Measurements from ENCODE around the gene ARMC12. TPM values are rescaled to one million over a fixed set of nuclear protein-coding genes. Genes with fewer than 3 reads are reported as not detected.
A peak's percentile ranks its signal among the peaks of the same experiment; 100 is the strongest.

The ARMC12 gene
- total and polyA plus RNA-seq, 2 of the 13 experiments (the other 11 are each of a cell fraction or from before 2014, with no cell fraction given): 1.3 TPM; not detected in 1

DNA sequence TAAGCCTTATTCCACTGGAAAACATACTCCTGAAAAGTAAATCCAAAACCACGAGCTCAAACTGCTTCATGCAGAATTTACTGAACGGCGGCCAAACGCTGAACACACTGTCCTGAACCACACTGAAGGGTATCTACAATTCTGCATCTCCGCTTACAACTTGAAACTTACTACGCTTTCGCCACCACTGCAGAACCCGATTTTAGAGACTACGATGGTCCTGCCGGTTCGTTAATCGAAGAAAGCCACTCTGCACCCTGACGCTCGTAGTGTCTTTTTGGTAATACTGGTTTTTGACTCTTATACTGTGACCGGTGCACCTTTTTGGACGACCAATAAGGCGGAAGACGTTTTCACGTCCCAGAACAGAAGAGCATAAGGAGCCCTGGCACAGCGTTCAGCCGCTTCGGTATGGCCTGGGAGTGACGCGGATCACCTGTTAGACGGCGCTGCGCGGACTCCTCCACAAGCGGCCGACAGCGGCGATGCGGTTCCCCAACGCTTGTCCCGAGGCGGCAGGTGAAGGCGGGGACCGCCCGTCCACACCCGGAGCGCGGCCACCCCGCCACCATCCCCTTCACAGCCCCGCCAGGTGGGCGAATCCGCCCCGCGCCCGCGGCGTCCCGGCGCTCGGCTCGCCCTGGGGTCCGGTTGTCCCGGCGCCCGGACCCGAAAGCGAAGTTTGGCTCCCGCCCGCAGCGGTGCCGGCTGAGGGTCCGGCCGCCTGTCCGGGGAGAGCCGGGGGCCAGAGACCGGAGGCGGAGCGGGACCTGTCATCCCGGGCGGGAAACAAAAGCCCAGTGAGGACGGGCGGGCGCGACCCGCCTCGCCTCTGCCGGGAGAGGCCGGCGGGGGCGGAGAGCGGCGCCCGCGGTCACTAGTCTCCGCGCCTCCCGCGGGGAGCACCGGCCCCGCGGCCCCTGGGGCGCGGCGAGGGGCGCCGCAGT lies 48.9 kb upstream of the ARMC12 start (continued):
- TF ChIP-seq SCMH1 (CRISPR knock-in tag; IDR thresholded peaks at IDR 0.05; ENCODE audit: borderline replicate concordance): no peak
- no peak for TF ChIP-seq NR2F1 (CRISPR knock-in tag; IDR thresholded peaks at IDR 0.05)
- no peak for TF ChIP-seq CCDC6 (CRISPR knock-in tag; IDR thresholded peaks at IDR 0.05)
- TF ChIP-seq, protein P1, sequence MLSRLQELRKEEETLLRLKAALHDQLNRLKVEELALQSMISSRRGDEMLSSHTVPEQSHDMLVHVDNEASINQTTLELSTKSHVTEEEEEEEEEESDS (CRISPR knock-in tag; IDR thresholded peaks at IDR 0.05; ENCODE audit: borderline replicate concordance): no peak
- TF ChIP-seq MTA1 (CRISPR knock-in tag; IDR thresholded peaks at IDR 0.05; ENCODE audit: borderline replicate concordance): no peak
- TF ChIP-seq ZNF430 (CRISPR knock-in tag; IDR thresholded peaks at IDR 0.05): 0 out of 2 replicates have a peak, but pooled peaks have one; percentile 23
- TF ChIP-seq TSC22D2 (CRISPR knock-in tag; IDR thresholded peaks at IDR 0.05; ENCODE audit: borderline replicate concordance): no peak
- no peak for TF ChIP-seq ZNF644 (CRISPR knock-in tag; IDR thresholded peaks at IDR 0.05; ENCODE audit: low read depth)
- no peak for TF ChIP-seq ESRRA (CRISPR knock-in tag; IDR thresholded peaks at IDR 0.05; ENCODE audit: low read depth)
- peak; percentile 46; the same call in 1 of the 2 replicates for TF ChIP-seq TAF1 (CRISPR knock-in tag; IDR thresholded peaks at IDR 0.05)
- peak; percentile 77; the same call in 1 of the 2 replicates for TF ChIP-seq ZFP91 (CRISPR knock-in tag; IDR thresholded peaks at IDR 0.05; ENCODE audit: borderline replicate concordance)
- TF ChIP-seq, protein P2, sequence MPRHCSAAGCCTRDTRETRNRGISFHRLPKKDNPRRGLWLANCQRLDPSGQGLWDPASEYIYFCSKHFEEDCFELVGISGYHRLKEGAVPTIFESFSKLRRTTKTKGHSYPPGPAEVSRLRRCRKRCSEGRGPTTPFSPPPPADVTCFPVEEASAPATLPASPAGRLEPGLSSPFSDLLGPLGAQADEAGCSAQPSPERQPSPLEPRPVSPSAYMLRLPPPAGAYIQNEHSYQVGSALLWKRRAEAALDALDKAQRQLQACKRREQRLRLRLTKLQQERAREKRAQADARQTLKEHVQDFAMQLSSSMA (CRISPR knock-in tag; IDR thresholded peaks at IDR 0.05): no peak
- TF ChIP-seq ZSCAN20 (CRISPR knock-in tag; IDR thresholded peaks at IDR 0.05; ENCODE audit: borderline replicate concordance): no peak; the same call in none of the 2 replicates
- no peak for TF ChIP-seq CBX2 (IDR thresholded peaks at IDR 0.05; ENCODE audit: low read depth, low read length)
- no peak for TF ChIP-seq CBX2 (CRISPR knock-in tag; IDR thresholded peaks at IDR 0.05; ENCODE audit: low read depth)
- TF ChIP-seq ETV5 (CRISPR knock-in tag; IDR thresholded peaks at IDR 0.05; ENCODE audit: borderline replicate concordance): no peak
- TF ChIP-seq ZBTB21 (CRISPR knock-in tag; IDR thresholded peaks at IDR 0.05): no peak
- TF ChIP-seq NR2F6 (IDR thresholded peaks at IDR 0.05): no peak
- TF ChIP-seq NR2F6 (CRISPR knock-in tag; IDR thresholded peaks at IDR 0.05): no peak
- TF ChIP-seq HOXA9 (CRISPR knock-in tag; IDR thresholded peaks at IDR 0.05; ENCODE audit: borderline replicate concordance): no peak
- no peak for TF ChIP-seq ELK4 (CRISPR knock-in tag; IDR thresholded peaks at IDR 0.05; ENCODE audit: borderline replicate concordance)
- no peak for TF ChIP-seq ZNF331 (CRISPR knock-in tag; IDR thresholded peaks at IDR 0.05)
- TF ChIP-seq ARID2 (CRISPR knock-in tag; IDR thresholded peaks at IDR 0.05; ENCODE audit: borderline replicate concordance): no peak
- TF ChIP-seq ZNF567 (CRISPR knock-in tag; IDR thresholded peaks at IDR 0.05; ENCODE audit: borderline replicate concordance): 0 out of 2 replicates have a peak, but pooled peaks have one; percentile 67
- TF ChIP-seq CBX1 (IDR thresholded peaks at IDR 0.05; ENCODE audit: low read depth): no peak

Measured in HepG2 (cell line).